HG02571 (cell line): ENCODE results near the gene CACNA1H.
"Not testable (repeated sequence)": the region's sequence is repeated elsewhere in the genome, so short reads cannot be mapped to it uniquely, and the experiment has no call there.

Experiments used
- ATAC-seq: cut with Tn5 transposase; IDR thresholded peaks from one replicate; pipeline ENCODE4 v1.9.1; 2021; ENCODE audit warnings: mild to moderate bottlenecking, moderate library complexity; ENCODE audit not compliant: unreplicated experiment

Gene CACNA1H

GRCh38 chr16:1262210-1262845 lies 109.4 kb downstream of the CACNA1H start:
- no peak for ATAC-seq

GRCh38 chr16:1262846-1263221 lies 109.9 kb downstream of the CACNA1H start:
- no peak for ATAC-seq

GRCh38 chr16:1263591-1264344 lies 110.9 kb downstream of the CACNA1H start:
- ATAC-seq, result no peak

DNA sequence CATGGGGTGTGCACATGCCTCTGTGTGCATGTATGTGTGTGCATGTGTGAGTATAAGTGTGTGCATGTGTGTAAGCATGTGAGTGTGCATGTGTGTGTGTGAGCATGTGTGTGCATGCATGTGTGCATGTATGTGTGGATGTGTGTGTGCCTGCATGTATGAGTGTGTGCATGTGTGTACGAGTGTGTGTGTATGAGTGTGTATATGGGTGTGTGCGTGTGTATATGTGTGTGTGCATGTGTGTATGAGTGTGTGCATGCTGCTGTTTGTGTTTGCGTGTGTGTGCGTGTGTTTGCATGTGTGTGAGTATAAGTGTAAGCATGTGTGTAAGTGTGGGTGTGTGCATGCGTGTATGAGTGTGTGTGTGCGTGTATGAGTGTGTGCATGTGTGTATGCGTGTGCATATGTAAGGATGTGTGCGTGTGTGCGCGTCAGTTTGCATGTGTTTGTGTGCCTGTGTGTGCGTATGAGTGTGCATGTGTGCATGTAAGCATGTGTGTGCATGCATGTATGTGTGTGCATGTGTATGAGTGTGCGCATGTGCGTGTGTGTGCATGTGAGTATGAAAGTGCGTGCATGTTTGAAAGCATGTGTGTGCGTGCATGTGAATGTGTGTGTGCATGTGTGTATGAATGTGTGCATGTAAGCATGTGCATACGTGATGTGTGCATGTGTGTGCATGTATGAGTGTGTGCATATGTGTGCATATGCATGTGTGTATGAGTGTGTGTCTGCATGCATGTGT lies 111.6 kb downstream of the CACNA1H start:
- no peak for ATAC-seq

GRCh38 chr16:1265090-1265630 lies 112.3 kb downstream of the CACNA1H start:
- ATAC-seq, result no peak

- no peak for ATAC-seq
Observed at GRCh38 chr16:1265826-1266225, 112.9 kb downstream of the CACNA1H start.

- ATAC-seq, result not testable (repeated sequence)
Observed at GRCh38 chr16:1269418-1269817, 116.5 kb downstream of the CACNA1H start.

GRCh38 chr16:1271380-1271723 lies 118.4 kb downstream of the CACNA1H start:
- ATAC-seq, result no peak
